K562 (cell line): ENCODE measurements around the gene RABGAP1. TPM values are rescaled to one million over a fixed set of nuclear protein-coding genes. Genes with fewer than 3 reads are reported as not detected.

Experiments used
- CBX2 ChIP-seq: fragments of 200-600 bp; sonication (generic); IDR thresholded peaks from one replicate; pipeline ENCODE4 v1.6.1; 2012; ENCODE audit warnings: mild to moderate bottlenecking, low read length, inconsistent platforms; ENCODE audit not compliant: insufficient read depth, poor library complexity, severe bottlenecking
- TFAM ChIP-seq: fragments of 250-450 bp; sonication (Bioruptor Pico); conservative IDR thresholded peaks from 2 replicates; pipeline ENCODE4 v1.5.0; 2021; ENCODE audit warnings: mild to moderate bottlenecking, moderate library complexity
- ZNF384 ChIP-seq: IDR thresholded peaks from 2 replicates; pipeline ENCODE4 v1.6.1; 2012; ENCODE audit warnings: low read depth, low read length, improper control_type of control experiment
- ZNF408 ChIP-seq: fragments of 250-450 bp; sonication (Bioruptor Pico); IDR thresholded peaks from 2 replicates; pipeline ENCODE4 v1.4.0; 2020; ENCODE audit warnings: low read depth, mild to moderate bottlenecking, moderate library complexity
- polyA plus RNA-seq, 8 experiments: library from polyadenylated mRNA; depleted of rRNA in 4 of 8; stranded (reverse) in 5 of 8; unstranded in 3 of 8; fragments of >200 nt; fragmentation: Nextera tagmentation in 2 of 8; fragmentation: Illumina TruSeq in 1 of 8; extraction: Ambion mirVana in 2 of 8; extraction: Trizol in 1 of 8; gene quantifications; 2 replicates each; pipeline versions ENCODE4 v1.2.1 to v1.2.3, GENCODE V29; 2011 to 2014; ENCODE audit warnings: inconsistent platforms in 1 of 8, missing spikeins in 1 of 8
- total RNA-seq, 7 experiments: library from RNA; depleted of rRNA in 6 of 7; stranded (reverse); fragments of >200 nt in 6 of 7; fragmentation: Illumina TruSeq in 2 of 7; extraction: Trizol in 2 of 7; gene quantifications; 2 replicates each; pipeline versions ENCODE4 v1.2.1 to v1.2.3, GENCODE V29; 2011 to 2021; ENCODE audit warnings: low replicate concordance in 1 of 7
- TF ChIP-seq, protein P1 (sequence below): sonication (generic); formaldehyde crosslinking; IDR thresholded peaks from 2 replicates; pipeline ENCODE4 v1.8.0; 2023; ENCODE audit warnings: mild to moderate bottlenecking, missing genetic modification reagents
- TF ChIP-seq, protein P2 (sequence below), 2 experiments: fragments of 450-650 bp; IDR thresholded peaks; 2 replicates each; pipeline ENCODE4 v1.6.1; 2018; ENCODE audit warnings: mild to moderate bottlenecking in 2 of 2, low read depth in 1 of 2; ENCODE audit not compliant: partially characterized antibody in 2 of 2
- TF ChIP-seq, protein P3 (sequence below): fragments of 150-350 bp; IDR thresholded peaks from 2 replicates; pipeline ENCODE4 v1.6.1; 2014; ENCODE audit warnings: low read depth, mild to moderate bottlenecking, low read length, borderline replicate concordance
- TF ChIP-seq, protein P4 (sequence below): fragments of 450-650 bp; IDR thresholded peaks from 2 replicates; pipeline ENCODE4 v1.6.1; 2017; ENCODE audit warnings: mild to moderate bottlenecking, moderate library complexity
- TF ChIP-seq, protein P5 (sequence below): fragments of 450-650 bp; IDR thresholded peaks from 2 replicates; pipeline ENCODE4 v1.7.1; 2018; ENCODE audit warnings: mild to moderate bottlenecking, low read depth; ENCODE audit not compliant: partially characterized antibody
- TF ChIP-seq, protein P6 (sequence below): sonication (generic); formaldehyde crosslinking; IDR thresholded peaks from 2 replicates; pipeline ENCODE4 v1.5.0; 2020; ENCODE audit warnings: missing genetic modification reagents

The RABGAP1 gene
- total and polyA plus RNA-seq, 9 of the 15 experiments (the other 6 are each of a cell fraction or from before 2014, with no cell fraction given): 1.5 to 22.7 (median 13.1) TPM

DNA sequence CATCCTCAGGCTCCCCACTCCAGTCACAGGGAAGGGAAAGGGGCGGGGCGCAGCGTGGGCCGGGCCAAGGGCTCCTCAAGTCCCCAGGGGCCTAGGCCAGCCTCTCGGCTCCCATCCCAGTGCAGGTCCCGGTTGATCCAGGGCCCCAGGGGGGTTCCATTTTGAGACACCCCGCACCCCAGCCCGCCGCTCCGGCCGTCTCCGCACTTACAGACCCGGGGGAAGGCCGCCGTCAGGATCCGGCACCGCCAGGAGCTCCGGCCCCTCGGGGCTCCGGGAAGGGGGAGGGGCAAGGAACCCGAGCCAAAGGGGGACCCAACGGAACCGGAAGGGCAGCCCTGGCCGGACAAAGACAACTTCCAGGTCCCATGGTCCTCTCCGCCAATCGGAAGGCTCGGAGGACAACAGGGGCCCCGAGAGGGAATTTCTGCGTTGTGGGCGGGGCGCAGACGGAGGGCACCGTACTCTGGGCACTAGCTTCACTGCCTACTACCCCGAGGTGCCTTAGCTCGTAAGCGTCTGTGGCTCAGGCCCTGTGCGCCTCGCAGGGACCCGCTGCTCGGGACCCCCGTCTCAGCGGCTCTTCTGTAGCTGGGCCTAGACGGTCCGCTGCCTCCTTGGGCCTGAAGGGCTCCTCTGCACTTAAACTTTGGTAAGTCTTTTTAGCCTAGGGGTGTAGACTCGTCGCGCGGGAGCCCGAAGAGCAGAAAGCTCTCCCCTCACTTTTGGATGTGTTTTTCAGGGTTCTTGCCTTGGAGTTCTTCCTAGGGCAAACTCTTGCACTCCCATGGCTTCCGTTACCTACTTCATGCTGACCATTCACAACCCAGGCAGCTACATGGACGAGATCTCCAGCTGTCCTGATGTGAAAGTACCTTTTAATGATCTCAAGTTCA, 9.3 kb upstream of the RABGAP1 start, which contains the start of gene ZBTB26 (continued):
- TF ChIP-seq, protein P1, sequence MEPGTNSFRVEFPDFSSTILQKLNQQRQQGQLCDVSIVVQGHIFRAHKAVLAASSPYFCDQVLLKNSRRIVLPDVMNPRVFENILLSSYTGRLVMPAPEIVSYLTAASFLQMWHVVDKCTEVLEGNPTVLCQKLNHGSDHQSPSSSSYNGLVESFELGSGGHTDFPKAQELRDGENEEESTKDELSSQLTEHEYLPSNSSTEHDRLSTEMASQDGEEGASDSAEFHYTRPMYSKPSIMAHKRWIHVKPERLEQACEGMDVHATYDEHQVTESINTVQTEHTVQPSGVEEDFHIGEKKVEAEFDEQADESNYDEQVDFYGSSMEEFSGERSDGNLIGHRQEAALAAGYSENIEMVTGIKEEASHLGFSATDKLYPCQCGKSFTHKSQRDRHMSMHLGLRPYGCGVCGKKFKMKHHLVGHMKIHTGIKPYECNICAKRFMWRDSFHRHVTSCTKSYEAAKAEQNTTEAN (CRISPR knock-in tag): 0 out of 2 replicates have a peak, but pooled peaks have one; percentile 80
- TF ChIP-seq TFAM (CRISPR knock-in tag) (no peak), ZNF408 (no peak), ZNF384 (peak; percentile 14; the same call in 1 of the 2 replicates), CBX2 (no peak)
- TF ChIP-seq, protein P2, sequence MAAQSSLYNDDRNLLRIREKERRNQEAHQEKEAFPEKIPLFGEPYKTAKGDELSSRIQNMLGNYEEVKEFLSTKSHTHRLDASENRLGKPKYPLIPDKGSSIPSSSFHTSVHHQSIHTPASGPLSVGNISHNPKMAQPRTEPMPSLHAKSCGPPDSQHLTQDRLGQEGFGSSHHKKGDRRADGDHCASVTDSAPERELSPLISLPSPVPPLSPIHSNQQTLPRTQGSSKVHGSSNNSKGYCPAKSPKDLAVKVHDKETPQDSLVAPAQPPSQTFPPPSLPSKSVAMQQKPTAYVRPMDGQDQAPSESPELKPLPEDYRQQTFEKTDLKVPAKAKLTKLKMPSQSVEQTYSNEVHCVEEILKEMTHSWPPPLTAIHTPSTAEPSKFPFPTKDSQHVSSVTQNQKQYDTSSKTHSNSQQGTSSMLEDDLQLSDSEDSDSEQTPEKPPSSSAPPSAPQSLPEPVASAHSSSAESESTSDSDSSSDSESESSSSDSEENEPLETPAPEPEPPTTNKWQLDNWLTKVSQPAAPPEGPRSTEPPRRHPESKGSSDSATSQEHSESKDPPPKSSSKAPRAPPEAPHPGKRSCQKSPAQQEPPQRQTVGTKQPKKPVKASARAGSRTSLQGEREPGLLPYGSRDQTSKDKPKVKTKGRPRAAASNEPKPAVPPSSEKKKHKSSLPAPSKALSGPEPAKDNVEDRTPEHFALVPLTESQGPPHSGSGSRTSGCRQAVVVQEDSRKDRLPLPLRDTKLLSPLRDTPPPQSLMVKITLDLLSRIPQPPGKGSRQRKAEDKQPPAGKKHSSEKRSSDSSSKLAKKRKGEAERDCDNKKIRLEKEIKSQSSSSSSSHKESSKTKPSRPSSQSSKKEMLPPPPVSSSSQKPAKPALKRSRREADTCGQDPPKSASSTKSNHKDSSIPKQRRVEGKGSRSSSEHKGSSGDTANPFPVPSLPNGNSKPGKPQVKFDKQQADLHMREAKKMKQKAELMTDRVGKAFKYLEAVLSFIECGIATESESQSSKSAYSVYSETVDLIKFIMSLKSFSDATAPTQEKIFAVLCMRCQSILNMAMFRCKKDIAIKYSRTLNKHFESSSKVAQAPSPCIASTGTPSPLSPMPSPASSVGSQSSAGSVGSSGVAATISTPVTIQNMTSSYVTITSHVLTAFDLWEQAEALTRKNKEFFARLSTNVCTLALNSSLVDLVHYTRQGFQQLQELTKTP (IDR thresholded peaks at IDR 0.05; ENCODE audit: low read depth in 1 of 2, partially characterized antibody in 2 of 2): peak in 1 of 2 experiments; percentile 18
- TF ChIP-seq, protein P3, sequence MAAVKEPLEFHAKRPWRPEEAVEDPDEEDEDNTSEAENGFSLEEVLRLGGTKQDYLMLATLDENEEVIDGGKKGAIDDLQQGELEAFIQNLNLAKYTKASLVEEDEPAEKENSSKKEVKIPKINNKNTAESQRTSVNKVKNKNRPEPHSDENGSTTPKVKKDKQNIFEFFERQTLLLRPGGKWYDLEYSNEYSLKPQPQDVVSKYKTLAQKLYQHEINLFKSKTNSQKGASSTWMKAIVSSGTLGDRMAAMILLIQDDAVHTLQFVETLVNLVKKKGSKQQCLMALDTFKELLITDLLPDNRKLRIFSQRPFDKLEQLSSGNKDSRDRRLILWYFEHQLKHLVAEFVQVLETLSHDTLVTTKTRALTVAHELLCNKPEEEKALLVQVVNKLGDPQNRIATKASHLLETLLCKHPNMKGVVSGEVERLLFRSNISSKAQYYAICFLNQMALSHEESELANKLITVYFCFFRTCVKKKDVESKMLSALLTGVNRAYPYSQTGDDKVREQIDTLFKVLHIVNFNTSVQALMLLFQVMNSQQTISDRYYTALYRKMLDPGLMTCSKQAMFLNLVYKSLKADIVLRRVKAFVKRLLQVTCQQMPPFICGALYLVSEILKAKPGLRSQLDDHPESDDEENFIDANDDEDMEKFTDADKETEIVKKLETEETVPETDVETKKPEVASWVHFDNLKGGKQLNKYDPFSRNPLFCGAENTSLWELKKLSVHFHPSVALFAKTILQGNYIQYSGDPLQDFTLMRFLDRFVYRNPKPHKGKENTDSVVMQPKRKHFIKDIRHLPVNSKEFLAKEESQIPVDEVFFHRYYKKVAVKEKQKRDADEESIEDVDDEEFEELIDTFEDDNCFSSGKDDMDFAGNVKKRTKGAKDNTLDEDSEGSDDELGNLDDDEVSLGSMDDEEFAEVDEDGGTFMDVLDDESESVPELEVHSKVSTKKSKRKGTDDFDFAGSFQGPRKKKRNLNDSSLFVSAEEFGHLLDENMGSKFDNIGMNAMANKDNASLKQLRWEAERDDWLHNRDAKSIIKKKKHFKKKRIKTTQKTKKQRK: no peak
- TF ChIP-seq, protein P4, sequence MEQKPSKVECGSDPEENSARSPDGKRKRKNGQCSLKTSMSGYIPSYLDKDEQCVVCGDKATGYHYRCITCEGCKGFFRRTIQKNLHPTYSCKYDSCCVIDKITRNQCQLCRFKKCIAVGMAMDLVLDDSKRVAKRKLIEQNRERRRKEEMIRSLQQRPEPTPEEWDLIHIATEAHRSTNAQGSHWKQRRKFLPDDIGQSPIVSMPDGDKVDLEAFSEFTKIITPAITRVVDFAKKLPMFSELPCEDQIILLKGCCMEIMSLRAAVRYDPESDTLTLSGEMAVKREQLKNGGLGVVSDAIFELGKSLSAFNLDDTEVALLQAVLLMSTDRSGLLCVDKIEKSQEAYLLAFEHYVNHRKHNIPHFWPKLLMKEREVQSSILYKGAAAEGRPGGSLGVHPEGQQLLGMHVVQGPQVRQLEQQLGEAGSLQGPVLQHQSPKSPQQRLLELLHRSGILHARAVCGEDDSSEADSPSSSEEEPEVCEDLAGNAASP: no peak
- TF ChIP-seq, protein P5, sequence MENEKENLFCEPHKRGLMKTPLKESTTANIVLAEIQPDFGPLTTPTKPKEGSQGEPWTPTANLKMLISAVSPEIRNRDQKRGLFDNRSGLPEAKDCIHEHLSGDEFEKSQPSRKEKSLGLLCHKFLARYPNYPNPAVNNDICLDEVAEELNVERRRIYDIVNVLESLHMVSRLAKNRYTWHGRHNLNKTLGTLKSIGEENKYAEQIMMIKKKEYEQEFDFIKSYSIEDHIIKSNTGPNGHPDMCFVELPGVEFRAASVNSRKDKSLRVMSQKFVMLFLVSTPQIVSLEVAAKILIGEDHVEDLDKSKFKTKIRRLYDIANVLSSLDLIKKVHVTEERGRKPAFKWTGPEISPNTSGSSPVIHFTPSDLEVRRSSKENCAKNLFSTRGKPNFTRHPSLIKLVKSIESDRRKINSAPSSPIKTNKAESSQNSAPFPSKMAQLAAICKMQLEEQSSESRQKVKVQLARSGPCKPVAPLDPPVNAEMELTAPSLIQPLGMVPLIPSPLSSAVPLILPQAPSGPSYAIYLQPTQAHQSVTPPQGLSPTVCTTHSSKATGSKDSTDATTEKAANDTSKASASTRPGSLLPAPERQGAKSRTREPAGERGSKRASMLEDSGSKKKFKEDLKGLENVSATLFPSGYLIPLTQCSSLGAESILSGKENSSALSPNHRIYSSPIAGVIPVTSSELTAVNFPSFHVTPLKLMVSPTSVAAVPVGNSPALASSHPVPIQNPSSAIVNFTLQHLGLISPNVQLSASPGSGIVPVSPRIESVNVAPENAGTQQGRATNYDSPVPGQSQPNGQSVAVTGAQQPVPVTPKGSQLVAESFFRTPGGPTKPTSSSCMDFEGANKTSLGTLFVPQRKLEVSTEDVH: peak; percentile 84
- TF ChIP-seq, protein P6, sequence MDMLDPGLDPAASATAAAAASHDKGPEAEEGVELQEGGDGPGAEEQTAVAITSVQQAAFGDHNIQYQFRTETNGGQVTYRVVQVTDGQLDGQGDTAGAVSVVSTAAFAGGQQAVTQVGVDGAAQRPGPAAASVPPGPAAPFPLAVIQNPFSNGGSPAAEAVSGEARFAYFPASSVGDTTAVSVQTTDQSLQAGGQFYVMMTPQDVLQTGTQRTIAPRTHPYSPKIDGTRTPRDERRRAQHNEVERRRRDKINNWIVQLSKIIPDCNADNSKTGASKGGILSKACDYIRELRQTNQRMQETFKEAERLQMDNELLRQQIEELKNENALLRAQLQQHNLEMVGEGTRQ (CRISPR knock-in tag): peak; percentile 78
